HEK293 (cell line): Measurements from ENCODE around the gene PLA2G4E.

ENCODE experiments used
- CTCF ChIA-PET: fragments of 350-600 bp; formaldehyde crosslinking; extraction: SDS; loops from one replicate; lab custom pipeline; 2021; ENCODE audit warnings: antibody characterized with exemption; lab: Yijun Ruan, JAX
- POLR2A ChIA-PET: fragments of 300-600 bp; formaldehyde crosslinking; extraction: SDS; loops from one replicate; lab custom pipeline; 2020; ENCODE audit warnings: antibody characterized with exemption, inconsistent platforms; lab: Yijun Ruan, JAX
- H3K27ac ChIP-seq: fragments of 200-500 bp; sonication (Bioruptor generic); 2 replicates; pipeline ENCODE4 v1.5.1; 2014; ENCODE audit warnings: low read depth, low read length, control low read depth, inconsistent platforms; ENCODE audit errors: extremely low read depth
- H3K36me3 ChIP-seq, 2 experiments: fragments of 200-500 bp in 1 of 2; sonication (Bioruptor generic) in 1 of 2; 1 replicate in 1 of 2; 2 replicates in 1 of 2; pipeline ENCODE4 v1.5.1; 2014 to 2017; ENCODE audit warnings: inconsistent platforms in 2 of 2, low read length in 2 of 2; ENCODE audit not compliant: control insufficient read depth in 2 of 2, insufficient read depth in 1 of 2
- H3K4me1 ChIP-seq: fragments of 200-500 bp; sonication (Bioruptor generic); 2 replicates; pipeline ENCODE4 v1.5.1; 2014; ENCODE audit warnings: mild to moderate bottlenecking, low read length, inconsistent platforms; ENCODE audit not compliant: control insufficient read depth, insufficient read depth
- H3K4me3 ChIP-seq: 2 replicates; pipeline ENCODE4 v1.5.1; 2011; ENCODE audit warnings: low read depth, mild to moderate bottlenecking, control low read depth, low read length, moderate library complexity
- H3K9me3 ChIP-seq: fragments of 200-500 bp; sonication (Bioruptor generic); 2 replicates; pipeline ENCODE4 v1.5.1; 2014; ENCODE audit warnings: low read depth, low read length, inconsistent platforms; ENCODE audit not compliant: control insufficient read depth, insufficient read depth
- HIC1 ChIP-seq: fragments of 450-650 bp; formaldehyde crosslinking; IDR thresholded peaks from 2 replicates; pipeline ENCODE4 v1.5.1; 2016; ENCODE audit warnings: missing biosample characterization, missing genetic modification characterization
- HOXD13 ChIP-seq: sonication (generic); formaldehyde crosslinking; IDR thresholded peaks from 2 replicates; pipeline ENCODE4 v1.8.0; 2022; ENCODE audit warnings: missing genetic modification reagents, borderline replicate concordance
- IKZF3 ChIP-seq: fragments of 450-650 bp; IDR thresholded peaks from 2 replicates; pipeline ENCODE4 v1.5.0; 2018; ENCODE audit warnings: missing biosample characterization, mild to moderate bottlenecking, missing genetic modification characterization, moderate library complexity
- KLF1 ChIP-seq: fragments of 450-650 bp; formaldehyde crosslinking; IDR thresholded peaks from 2 replicates; pipeline ENCODE4 v1.5.1; 2016; ENCODE audit warnings: missing biosample characterization, missing genetic modification characterization
- MZF1 ChIP-seq: fragments of 450-650 bp; formaldehyde crosslinking; IDR thresholded peaks from 2 replicates; pipeline ENCODE4 v1.5.1; 2017; ENCODE audit warnings: missing biosample characterization, missing genetic modification characterization, borderline replicate concordance
- SCRT2 ChIP-seq: fragments of 450-650 bp; formaldehyde crosslinking; IDR thresholded peaks from 2 replicates; pipeline ENCODE4 v1.5.1; 2016; ENCODE audit warnings: missing biosample characterization, missing genetic modification characterization
- SETDB1 ChIP-seq: IDR thresholded peaks from one replicate; pipeline ENCODE4 v1.6.1; 2017; ENCODE audit warnings: mild to moderate bottlenecking, low read length, moderate library complexity, mixed read lengths; ENCODE audit not compliant: insufficient read length
- ZNF184 ChIP-seq: fragments of 450-650 bp; IDR thresholded peaks from 2 replicates; pipeline ENCODE4 v1.5.1; 2018; ENCODE audit warnings: missing biosample characterization, mild to moderate bottlenecking, missing genetic modification characterization
- ZNF223 ChIP-seq: fragments of 450-650 bp; formaldehyde crosslinking; IDR thresholded peaks from 2 replicates; pipeline ENCODE4 v1.5.1; 2016; ENCODE audit warnings: missing biosample characterization, missing genetic modification characterization
- ZNF23 ChIP-seq: fragments of 450-650 bp; formaldehyde crosslinking; IDR thresholded peaks from 2 replicates; pipeline ENCODE4 v1.5.1; 2016; ENCODE audit warnings: missing biosample characterization, missing genetic modification characterization, borderline replicate concordance
- ZNF24 ChIP-seq: fragments of 450-650 bp; formaldehyde crosslinking; IDR thresholded peaks from 2 replicates; pipeline ENCODE4 v1.5.1; 2016; ENCODE audit warnings: missing biosample characterization, missing genetic modification characterization
- ZNF394 ChIP-seq: fragments of 450-650 bp; formaldehyde crosslinking; IDR thresholded peaks from 2 replicates; pipeline ENCODE4 v1.5.1; 2016; ENCODE audit warnings: missing biosample characterization, missing genetic modification characterization, mild to moderate bottlenecking, moderate library complexity, borderline replicate concordance
- ZNF521 ChIP-seq: fragments of 450-650 bp; formaldehyde crosslinking; IDR thresholded peaks from 2 replicates; pipeline ENCODE4 v1.5.1; 2017; ENCODE audit warnings: missing biosample characterization, mild to moderate bottlenecking, missing genetic modification characterization
- ZNF629 ChIP-seq: fragments of 450-650 bp; formaldehyde crosslinking; IDR thresholded peaks from 2 replicates; pipeline ENCODE4 v1.5.1; 2017; ENCODE audit warnings: missing biosample characterization, missing genetic modification characterization
- TF ChIP-seq, protein P1 (sequence below): fragments of 450-650 bp; formaldehyde crosslinking; IDR thresholded peaks from 2 replicates; pipeline ENCODE4 v1.5.1; 2016; ENCODE audit warnings: missing biosample characterization, missing genetic modification characterization
- TF ChIP-seq, protein P2 (sequence below): fragments of 450-650 bp; formaldehyde crosslinking; IDR thresholded peaks from 2 replicates; pipeline ENCODE4 v1.5.1; 2016; ENCODE audit warnings: missing biosample characterization, missing genetic modification characterization
- TF ChIP-seq, protein P3 (sequence below): fragments of 450-650 bp; formaldehyde crosslinking; IDR thresholded peaks from 2 replicates; pipeline ENCODE4 v1.5.1; 2016; ENCODE audit warnings: missing biosample characterization, missing genetic modification characterization, low read depth

PLA2G4E gene

DNA sequence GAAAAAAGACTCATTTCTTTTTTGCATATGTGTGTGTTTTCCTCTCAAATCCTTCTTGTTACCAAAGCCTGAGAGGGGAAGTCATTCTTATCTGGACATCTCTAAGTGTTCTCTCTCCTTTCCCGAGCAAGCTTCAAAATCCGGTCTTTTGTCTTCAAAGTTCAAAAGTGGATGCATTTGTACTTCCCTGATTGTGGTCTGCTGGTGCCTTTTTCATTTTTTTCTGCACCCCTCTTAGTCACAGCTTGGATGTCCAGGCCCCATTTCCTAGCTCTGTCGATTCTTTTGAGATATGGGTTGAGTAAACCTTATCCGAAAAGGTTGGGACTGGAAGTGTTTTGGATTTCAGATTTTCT lies 83.3 kb downstream of the PLA2G4E start (continued):
- TF ChIP-seq, protein P1, sequence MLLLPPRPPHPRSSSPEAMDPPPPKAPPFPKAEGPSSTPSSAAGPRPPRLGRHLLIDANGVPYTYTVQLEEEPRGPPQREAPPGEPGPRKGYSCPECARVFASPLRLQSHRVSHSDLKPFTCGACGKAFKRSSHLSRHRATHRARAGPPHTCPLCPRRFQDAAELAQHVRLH (tag by site-specific recombination): no peak
- no peak for TF ChIP-seq MZF1
- TF ChIP-seq, protein P2, sequence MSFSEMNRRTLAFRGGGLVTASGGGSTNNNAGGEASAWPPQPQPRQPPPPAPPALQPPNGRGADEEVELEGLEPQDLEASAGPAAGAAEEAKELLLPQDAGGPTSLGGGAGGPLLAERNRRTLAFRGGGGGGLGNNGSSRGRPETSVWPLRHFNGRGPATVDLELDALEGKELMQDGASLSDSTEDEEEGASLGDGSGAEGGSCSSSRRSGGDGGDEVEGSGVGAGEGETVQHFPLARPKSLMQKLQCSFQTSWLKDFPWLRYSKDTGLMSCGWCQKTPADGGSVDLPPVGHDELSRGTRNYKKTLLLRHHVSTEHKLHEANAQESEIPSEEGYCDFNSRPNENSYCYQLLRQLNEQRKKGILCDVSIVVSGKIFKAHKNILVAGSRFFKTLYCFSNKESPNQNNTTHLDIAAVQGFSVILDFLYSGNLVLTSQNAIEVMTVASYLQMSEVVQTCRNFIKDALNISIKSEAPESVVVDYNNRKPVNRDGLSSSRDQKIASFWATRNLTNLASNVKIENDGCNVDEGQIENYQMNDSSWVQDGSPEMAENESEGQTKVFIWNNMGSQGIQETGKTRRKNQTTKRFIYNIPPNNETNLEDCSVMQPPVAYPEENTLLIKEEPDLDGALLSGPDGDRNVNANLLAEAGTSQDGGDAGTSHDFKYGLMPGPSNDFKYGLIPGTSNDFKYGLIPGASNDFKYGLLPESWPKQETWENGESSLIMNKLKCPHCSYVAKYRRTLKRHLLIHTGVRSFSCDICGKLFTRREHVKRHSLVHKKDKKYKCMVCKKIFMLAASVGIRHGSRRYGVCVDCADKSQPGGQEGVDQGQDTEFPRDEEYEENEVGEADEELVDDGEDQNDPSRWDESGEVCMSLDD (tag by site-specific recombination): no peak
- no peak for TF ChIP-seq ZNF629
- TF ChIP-seq SETDB1: no peak
- no peak for TF ChIP-seq ZNF184 (tag by site-specific recombination)
- TF ChIP-seq KLF1 (tag by site-specific recombination): no peak
- TF ChIP-seq HOXD13 (CRISPR knock-in tag): no peak
- no peak for TF ChIP-seq ZNF394
- TF ChIP-seq ZNF24 (tag by site-specific recombination): no peak
- no peak for TF ChIP-seq SCRT2 (tag by site-specific recombination)
- TF ChIP-seq IKZF3 (tag by site-specific recombination): no peak

- TF ChIP-seq ZNF23 (no peak), HIC1 (tag by site-specific recombination) (no peak), ZNF223 (tag by site-specific recombination) (no peak), ZNF521 (tag by site-specific recombination) (no peak)
- TF ChIP-seq, protein P3, sequence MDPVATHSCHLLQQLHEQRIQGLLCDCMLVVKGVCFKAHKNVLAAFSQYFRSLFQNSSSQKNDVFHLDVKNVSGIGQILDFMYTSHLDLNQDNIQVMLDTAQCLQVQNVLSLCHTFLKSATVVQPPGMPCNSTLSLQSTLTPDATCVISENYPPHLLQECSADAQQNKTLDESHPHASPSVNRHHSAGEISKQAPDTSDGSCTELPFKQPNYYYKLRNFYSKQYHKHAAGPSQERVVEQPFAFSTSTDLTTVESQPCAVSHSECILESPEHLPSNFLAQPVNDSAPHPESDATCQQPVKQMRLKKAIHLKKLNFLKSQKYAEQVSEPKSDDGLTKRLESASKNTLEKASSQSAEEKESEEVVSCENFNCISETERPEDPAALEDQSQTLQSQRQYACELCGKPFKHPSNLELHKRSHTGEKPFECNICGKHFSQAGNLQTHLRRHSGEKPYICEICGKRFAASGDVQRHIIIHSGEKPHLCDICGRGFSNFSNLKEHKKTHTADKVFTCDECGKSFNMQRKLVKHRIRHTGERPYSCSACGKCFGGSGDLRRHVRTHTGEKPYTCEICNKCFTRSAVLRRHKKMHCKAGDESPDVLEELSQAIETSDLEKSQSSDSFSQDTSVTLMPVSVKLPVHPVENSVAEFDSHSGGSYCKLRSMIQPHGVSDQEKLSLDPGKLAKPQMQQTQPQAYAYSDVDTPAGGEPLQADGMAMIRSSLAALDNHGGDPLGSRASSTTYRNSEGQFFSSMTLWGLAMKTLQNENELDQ (tag by site-specific recombination): no peak
- no peak overlapping the region for H3K27ac ChIP-seq
- no peaks in the 10 kb centered on the region for H3K9me3 ChIP-seq
- ChIA-PET CTCF (no interaction called here), POLR2A (no interaction called here)
- H3K4me1 ChIP-seq: peaks cover 13% of the 10 kb centered on the region
- peaks cover 0 to 11% of the 10 kb centered on the region in 2 experiments; a peak in 1 of 3 replicates for H3K36me3 ChIP-seq
- H3K4me3 ChIP-seq: no peak overlapping the region
Observed at GRCh38 chr15:41936649-41937567, 83.9 kb downstream of the PLA2G4E start.
